GM18517 (cell line): ENCODE data around the gene TMEM132C.
"Not testable (repeated sequence)": the region's sequence is repeated elsewhere in the genome, so short reads cannot be mapped to it uniquely, and the experiment has no call there.

ENCODE experiments used
- ATAC-seq: cut with Tn5 transposase; IDR thresholded peaks from one replicate; pipeline ENCODE4 v1.9.1; 2021; ENCODE audit warnings: mild to moderate bottlenecking, moderate library complexity; ENCODE audit not compliant: unreplicated experiment

TMEM132C gene

GRCh38 chr12:128267131-128267622, at the start of gene TMEM132C:
Gene TMEM132C, plus strand, starts transcription at chr12:128267170. Its CDS starts 233 bp downstream, at chr12:128267403.
- ATAC-seq, result no peak

- ATAC-seq, result no peak
These were observed 42.7 kb upstream of the TMEM132C start for GRCh38 chr12:128224226-128224625.

GRCh38 chr12:128228581-128228980, 38.4 kb upstream of the TMEM132C start:
- ATAC-seq, result no peak

- no peak for ATAC-seq
These were observed 31.1 kb upstream of the TMEM132C start for GRCh38 chr12:128235635-128236417.

- ATAC-seq, result no peak
These were observed 30.4 kb upstream of the TMEM132C start for GRCh38 chr12:128236525-128236924.

GRCh38 chr12:128240745-128241144, 26.2 kb upstream of the TMEM132C start:
- no peak for ATAC-seq

GRCh38 chr12:128245121-128245520, 21.8 kb upstream of the TMEM132C start:
- no peak for ATAC-seq

- no peak for ATAC-seq
These were observed 21.1 kb upstream of the TMEM132C start for GRCh38 chr12:128245905-128246304.

GRCh38 chr12:128250096-128250495, 16.9 kb upstream of the TMEM132C start:
- ATAC-seq, result no peak

- not testable (repeated sequence) for ATAC-seq
These were observed 13.1 kb upstream of the TMEM132C start for GRCh38 chr12:128253829-128254228.

- no peak for ATAC-seq
These were observed 8.0 kb upstream of the TMEM132C start for GRCh38 chr12:128258866-128259555.

- no peak for ATAC-seq
These were observed 7.4 kb upstream of the TMEM132C start for GRCh38 chr12:128259556-128260070.

- ATAC-seq, result no peak
These were observed 5.2 kb upstream of the TMEM132C start for GRCh38 chr12:128261757-128262156.

GRCh38 chr12:128265566-128265965, 1.4 kb upstream of the TMEM132C start:
- no peak for ATAC-seq

GRCh38 chr12:128266086-128266485, 884 bp upstream of the TMEM132C start:
- ATAC-seq, result no peak

GRCh38 chr12:128266541-128267130, 334 bp upstream of the TMEM132C start:
- ATAC-seq, result no peak

- no peak for ATAC-seq
These were observed 845 bp downstream of the TMEM132C start for GRCh38 chr12:128267651-128268378.

- no peak for ATAC-seq
These were observed 1.5 kb downstream of the TMEM132C start for GRCh38 chr12:128268379-128268995.

GRCh38 chr12:128269181-128269591, 2.2 kb downstream of the TMEM132C start:
- ATAC-seq, result no peak

- no peak for ATAC-seq
These were observed 9.5 kb downstream of the TMEM132C start for GRCh38 chr12:128276471-128276870.
